H9 (cell line): ENCODE data around the gene SORCS2. TPM values are rescaled to one million over a fixed set of nuclear protein-coding genes. Genes with fewer than 3 reads are reported as not detected.

ENCODE experiments used
- DNase-seq: peaks from one replicate; pipeline ENCODE4 v3.0.0-alpha.2; 2017
- H2AFZ ChIP-seq: one replicate; pipeline ENCODE4 v1.6.1; 2013; ENCODE audit warnings: mild to moderate bottlenecking, low read length, control low read depth, moderate library complexity
- H2AK5ac ChIP-seq: 2 replicates; pipeline ENCODE4 v1.6.1; 2013; ENCODE audit warnings: low read length, control low read depth, mixed read lengths; ENCODE audit not compliant: insufficient read length
- H2BK120ac ChIP-seq: one replicate; pipeline ENCODE4 v1.6.1; 2013; ENCODE audit warnings: low read depth, mild to moderate bottlenecking, low read length, control low read depth, inconsistent platforms; ENCODE audit not compliant: poor library complexity, severe bottlenecking
- H2BK12ac ChIP-seq: 2 replicates; pipeline ENCODE4 v1.6.1; 2013; ENCODE audit warnings: low read length, control low read depth, mixed read lengths, low read depth; ENCODE audit not compliant: insufficient read length
- H2BK15ac ChIP-seq: 2 replicates; pipeline ENCODE4 v1.6.1; 2013; ENCODE audit warnings: low read depth, low read length, control low read depth
- H2BK20ac ChIP-seq: one replicate; pipeline ENCODE4 v1.6.1; 2013; ENCODE audit warnings: low read depth, mild to moderate bottlenecking, low read length, control low read depth, inconsistent platforms; ENCODE audit not compliant: poor library complexity, severe bottlenecking
- H2BK5ac ChIP-seq: 2 replicates; pipeline ENCODE4 v1.6.1; 2013; ENCODE audit warnings: low read length, control low read depth, mixed read lengths; ENCODE audit not compliant: insufficient read length
- H3K14ac ChIP-seq: 2 replicates; pipeline ENCODE4 v1.6.1; 2013; ENCODE audit warnings: low read length, control low read depth; ENCODE audit not compliant: insufficient read depth
- H3K18ac ChIP-seq: 2 replicates; pipeline ENCODE4 v1.6.1; 2013; ENCODE audit warnings: low read depth, mild to moderate bottlenecking, mixed read lengths, low read length, control low read depth; ENCODE audit not compliant: insufficient read length
- H3K23ac ChIP-seq: 2 replicates; pipeline ENCODE4 v1.6.1; 2013; ENCODE audit warnings: low read length, control low read depth, mixed read lengths, low read depth; ENCODE audit not compliant: insufficient read length
- H3K23me2 ChIP-seq: 2 replicates; pipeline ENCODE4 v1.6.1; 2013; ENCODE audit warnings: low read depth, mild to moderate bottlenecking, mixed read lengths, low read length, control low read depth; ENCODE audit not compliant: insufficient read length, poor library complexity, severe bottlenecking
- H3K27ac ChIP-seq: 2 replicates; pipeline ENCODE4 v1.5.1; 2013; ENCODE audit warnings: low read length, control low read depth, mixed read lengths, low read depth; ENCODE audit not compliant: insufficient read length
- H3K27me3 ChIP-seq: 2 replicates; pipeline ENCODE4 v1.6.1; 2013; ENCODE audit warnings: low read length, control low read depth, inconsistent platforms; ENCODE audit not compliant: insufficient read depth
- H3K4ac ChIP-seq: 2 replicates; pipeline ENCODE4 v1.6.1; 2013; ENCODE audit warnings: low read depth, mild to moderate bottlenecking, control low read depth, inconsistent platforms, low read length, moderate library complexity
- H3K4me1 ChIP-seq: 2 replicates; pipeline ENCODE4 v1.6.1; 2013; ENCODE audit warnings: low read length, control low read depth, inconsistent platforms; ENCODE audit not compliant: insufficient read depth
- H3K4me2 ChIP-seq: 2 replicates; pipeline ENCODE4 v1.6.1; 2013; ENCODE audit warnings: low read length, control low read depth, mixed read lengths; ENCODE audit not compliant: insufficient read length, insufficient read depth
- H3K56ac ChIP-seq: 2 replicates; pipeline ENCODE4 v1.6.1; 2013; ENCODE audit warnings: low read depth, mild to moderate bottlenecking, mixed read lengths, low read length, control low read depth; ENCODE audit not compliant: insufficient read length
- H3K79me1 ChIP-seq: 2 replicates; pipeline ENCODE4 v1.6.1; 2013; ENCODE audit warnings: low read depth, mild to moderate bottlenecking, moderate library complexity, low read length, control low read depth, inconsistent platforms; ENCODE audit not compliant: insufficient read depth, poor library complexity, severe bottlenecking
- H3K79me2 ChIP-seq: 2 replicates; pipeline ENCODE4 v1.6.1; 2013; ENCODE audit warnings: low read length, control low read depth, inconsistent platforms; ENCODE audit not compliant: insufficient read depth
- H3K9ac ChIP-seq: 2 replicates; pipeline ENCODE4 v1.6.1; 2013; ENCODE audit warnings: low read length, control low read depth, mixed read lengths; ENCODE audit not compliant: insufficient read length; ENCODE audit errors: extremely low read depth
- H3K9me3 ChIP-seq: one replicate; pipeline ENCODE4 v1.6.1; 2013; ENCODE audit warnings: low read depth, low read length, inconsistent platforms; ENCODE audit not compliant: control insufficient read depth
- H3T11ph ChIP-seq: one replicate; pipeline ENCODE4 v1.6.1; 2013; ENCODE audit warnings: mild to moderate bottlenecking, low read length, control low read depth, inconsistent platforms
- H4K20me1 ChIP-seq: one replicate; pipeline ENCODE4 v1.6.1; 2013; ENCODE audit not compliant: control insufficient read depth, insufficient read length, insufficient read depth
- H4K5ac ChIP-seq: 2 replicates; pipeline ENCODE4 v1.6.1; 2013; ENCODE audit warnings: low read depth, mild to moderate bottlenecking, mixed read lengths, low read length, control low read depth; ENCODE audit not compliant: insufficient read length
- H4K8ac ChIP-seq: replicated peaks from 2 replicates; pipeline ENCODE4 v1.6.1; 2013; ENCODE audit warnings: low read length, control low read depth, mixed read lengths, low read depth; ENCODE audit not compliant: insufficient read length
- H4K91ac ChIP-seq: 2 replicates; pipeline ENCODE4 v1.6.1; 2013; ENCODE audit warnings: low read depth, mild to moderate bottlenecking, moderate library complexity, mixed read lengths, low read length, control low read depth; ENCODE audit not compliant: insufficient read length
- H3K27ac Mint-ChIP-seq, 3 experiments: 2 replicates in 2 of 3; 3 replicates in 1 of 3; pipeline ENCODE4 v1.8.0; 2020 to 2021; ENCODE audit warnings: mixed read lengths in 3 of 3, mild to moderate bottlenecking in 1 of 3, moderate library complexity in 1 of 3
- H3K27me3 Mint-ChIP-seq: 2 replicates; pipeline ENCODE4 v1.8.0; 2021; ENCODE audit warnings: low read depth, mild to moderate bottlenecking, moderate library complexity, mixed read lengths
- H3K36me3 Mint-ChIP-seq, 3 experiments: 2 replicates in 2 of 3; 3 replicates in 1 of 3; pipeline ENCODE4 v1.8.0; 2020 to 2021; ENCODE audit warnings: low read depth in 3 of 3, mixed read lengths in 3 of 3; ENCODE audit not compliant: insufficient read depth in 1 of 3
- H3K4me1 Mint-ChIP-seq, 2 experiments: 2 replicates each; pipeline ENCODE4 v1.8.0; 2020; ENCODE audit warnings: mixed read lengths in 2 of 2
- H3K4me3 Mint-ChIP-seq, 2 experiments: 2 replicates in 1 of 2; 3 replicates in 1 of 2; pipeline ENCODE4 v1.8.0; 2020 to 2021; ENCODE audit warnings: mild to moderate bottlenecking in 2 of 2, mixed read lengths in 2 of 2, moderate library complexity in 1 of 2
- H3K9me3 Mint-ChIP-seq, 2 experiments: 2 replicates in 1 of 2; 3 replicates in 1 of 2; pipeline ENCODE4 v1.8.0; 2020; ENCODE audit warnings: mild to moderate bottlenecking in 2 of 2, mixed read lengths in 2 of 2, moderate library complexity in 1 of 2
- CTCF ChIP-seq: fragments of 200-600 bp; sonication (generic); conservative IDR thresholded peaks from 3 replicates; pipeline ENCODE4 v1.8.0; 2021; ENCODE audit warnings: antibody characterized with exemption, mild to moderate bottlenecking
- WGBS: extraction: QIAGEN DNeasy Blood & Tissue Kit; methylation state at CpG from one replicate; pipeline ENCODE4 v1.1.7; 2013; ENCODE audit warnings: missing lambda C conversion rate, low lambda C conversion rate, mixed read lengths; ENCODE audit not compliant: insufficient read length; ENCODE audit errors: extremely low coverage; 5-methylcytosine and 5-hydroxymethylcytosine counted together
- total RNA-seq: library from RNA; stranded (reverse); gene quantifications from 2 replicates; pipeline ENCODE4 v1.2.1, GENCODE V29; 2021

Gene SORCS2
- total RNA-seq, 1 experiment from 2014 or later, result 0.57 TPM

- Histone ChIP-seq H3K4me2 (no peak overlapping the region), H3K4me1 (no peaks in the 10 kb centered on the region), H4K91ac (no peak overlapping the region), H3K56ac (no peak overlapping the region), H3K23ac (no peak overlapping the region), H3K27me3 (no peaks in the 10 kb centered on the region; the same call in 1 of the 2 replicates), H3T11ph (no peak overlapping the region), H2BK120ac (no peak overlapping the region), H3K14ac (no peak overlapping the region; the same call in 1 of the 2 replicates), H3K9ac (no peak overlapping the region), H2AK5ac (no peak overlapping the region), H2BK20ac (no peak overlapping the region), H2AFZ (no peak overlapping the region), H2BK12ac (no peak overlapping the region), H3K18ac (no peak overlapping the region), H4K20me1 (no peaks in the 10 kb centered on the region), H4K8ac (no peak overlapping the region), H3K79me1 (no peaks in the 10 kb centered on the region), H2BK15ac (no peak overlapping the region), H4K5ac (no peak overlapping the region), H3K9me3 (no peaks in the 10 kb centered on the region), H2BK5ac (no peak overlapping the region), H3K23me2 (no peaks in the 10 kb centered on the region), H3K27ac (no peak overlapping the region), H3K79me2 (no peaks in the 10 kb centered on the region), H3K4ac (no peak overlapping the region)
- Mint-ChIP-seq H3K4me3 (no peak overlapping the region), H3K36me3 (no peaks in the 10 kb centered on the region), H3K27me3 (peaks cover 8% of the 10 kb centered on the region), H3K4me1 (peaks cover 3 to 7% of the 10 kb centered on the region in 2 experiments; a peak in 3 of 4 replicates), H3K9me3 (peaks cover 3 to 9% of the 10 kb centered on the region in 2 experiments; a peak in 3 of 5 replicates), H3K27ac (no peak overlapping the region)
- DNase-seq, result peak; percentile 14
- WGBS, result no CpG with 5 or more reads among the region's 13 CpGs
- TF ChIP-seq CTCF, result no peak
These were observed 198.0 kb downstream of the SORCS2 start for GRCh38 chr4:7390336-7390735.
